ENCODE measurements around the gene EPC1.
A peak's percentile ranks its signal among the peaks of the same experiment; 100 is the strongest.

EPC1 gene

GRCh38 chr10:32376097-32376496, 29.1 kb upstream of the EPC1 start:
- peak overlapping the region; percentile 80 for H3K4me3 ChIP-seq (ENCODE audit: low read length)
- no peak for DNase-seq (ENCODE audit: low read depth)
- no peak for TF ChIP-seq CTCF (conservative IDR thresholded peaks at IDR 0.05; ENCODE audit: low read length)

GRCh38 chr10:32375631-32376030, 28.7 kb upstream of the EPC1 start:
- TF ChIP-seq CTCF (conservative IDR thresholded peaks at IDR 0.05; ENCODE audit: low read length) = no peak
- DNase-seq (ENCODE audit: low read depth) = no peak
- H3K4me3 ChIP-seq (ENCODE audit: low read length) = no peak overlapping the region

GRCh38 chr10:32374605-32375004, 27.6 kb upstream of the EPC1 start:
- no peak for DNase-seq (ENCODE audit: low read depth)
- H3K4me3 ChIP-seq (ENCODE audit: low read length) = no peak overlapping the region

GRCh38 chr10:32373496-32373895, 26.5 kb upstream of the EPC1 start:
- no peak for DNase-seq (ENCODE audit: low read depth)
- H3K4me3 ChIP-seq (ENCODE audit: low read length) = no peak overlapping the region
- no peak for TF ChIP-seq CTCF (conservative IDR thresholded peaks at IDR 0.05; ENCODE audit: low read length)

More at GRCh38 chr10:32374605-32375004, 27.6 kb upstream of the EPC1 start:
- TF ChIP-seq CTCF (conservative IDR thresholded peaks at IDR 0.05; ENCODE audit: low read length) = no peak

GRCh38 chr10:32373031-32373430, 26.1 kb upstream of the EPC1 start:
- no peak for TF ChIP-seq CTCF (conservative IDR thresholded peaks at IDR 0.05; ENCODE audit: low read length)
- DNase-seq (ENCODE audit: low read depth) = no peak
- no peak overlapping the region for H3K4me3 ChIP-seq (ENCODE audit: low read length)

- no peak for TF ChIP-seq CTCF (conservative IDR thresholded peaks at IDR 0.05; ENCODE audit: low read length)
- no peak for DNase-seq (ENCODE audit: low read depth)
- H3K4me3 ChIP-seq (ENCODE audit: low read length) = no peak overlapping the region
Measured at GRCh38 chr10:32372000-32372875, 25.3 kb upstream of the EPC1 start.

- no peak for DNase-seq (ENCODE audit: low read depth)
- no peak overlapping the region for H3K4me3 ChIP-seq (ENCODE audit: low read length)
- TF ChIP-seq CTCF (conservative IDR thresholded peaks at IDR 0.05; ENCODE audit: low read length) = no peak
Measured at GRCh38 chr10:32371101-32371500, 24.1 kb upstream of the EPC1 start.

All from AG10803 (cell line).